HepG2 (cell line): ENCODE measurements around the gene SEMA3F. TPM values are rescaled to one million over a fixed set of nuclear protein-coding genes. Genes with fewer than 3 reads are reported as not detected.

ENCODE experiments used
- ATAC-seq: fragments of 200-7000 bp; cut with Tn5 transposase; 3 replicates; pipeline ENCODE4 v1.9.1; 2020; ENCODE audit warnings: mild to moderate bottlenecking, moderate library complexity
- BruUV-seq: library from RNA; stranded (reverse); fragments of 400-500 nt; replicated peaks from 2 replicates; lab custom pipeline; 2021; lab: Mats Ljungman, UMichigan
- CTCF ChIA-PET: fragments of 300-600 bp; formaldehyde crosslinking; extraction: SDS; loops from one replicate; lab custom pipeline; 2021; ENCODE audit warnings: low total read pairs, inconsistent platforms, low intra/inter-chr PET ratio; lab: Yijun Ruan, JAX
- POLR2A ChIA-PET: fragments of 350-600 bp; sonication (Branson Sonifier 250); formaldehyde crosslinking; loops from one replicate; lab custom pipeline; 2020; ENCODE audit warnings: antibody characterized with exemption, inconsistent platforms; lab: Yijun Ruan, JAX
- DNase-seq: peaks from one replicate; pipeline ENCODE4 v3.0.0-alpha.2; 2015; ENCODE audit warnings: low spot score
- FAIRE-seq: peaks from 3 replicates; lab custom pipeline; 2011; peaks lifted over from hg19 to GRCh38; lab: Jason Lieb, UNC
- H2AFZ ChIP-seq: one replicate; pipeline ENCODE4 v1.6.1; 2011; ENCODE audit warnings: low read length, inconsistent platforms
- H3K27ac ChIP-seq: fragments of 300-600 bp; 3 replicates; pipeline ENCODE4 v1.8.0; 2011; ENCODE audit warnings: mixed run types, mild to moderate bottlenecking, mixed read lengths, low read length, inconsistent platforms; ENCODE audit not compliant: insufficient read depth; ENCODE audit errors: extremely low read length
- H3K27me3 ChIP-seq, 2 experiments: fragments of 200-600 bp in 1 of 2; 2 replicates in 1 of 2; 3 replicates in 1 of 2; pipeline versions ENCODE4 v1.6.0 to v1.8.0; 2011; ENCODE audit warnings: low read length in 2 of 2, mild to moderate bottlenecking in 2 of 2, moderate library complexity in 2 of 2, inconsistent platforms in 1 of 2; ENCODE audit not compliant: insufficient read depth in 2 of 2, control insufficient read depth in 1 of 2
- H3K36me3 ChIP-seq, 2 experiments: fragments of 200-600 bp in 1 of 2; replicated peaks in 1 of 2; 2 replicates in 1 of 2; 3 replicates in 1 of 2; pipeline versions ENCODE4 v1.5.1 to v1.8.0; 2011; ENCODE audit warnings: low read length in 2 of 2, inconsistent platforms in 1 of 2; ENCODE audit not compliant: insufficient read depth in 2 of 2, control insufficient read depth in 1 of 2
- H3K4me1 ChIP-seq: 2 replicates; pipeline ENCODE4 v1.5.1; 2012; ENCODE audit warnings: low read length, inconsistent platforms; ENCODE audit not compliant: insufficient read depth
- H3K4me2 ChIP-seq: 2 replicates; pipeline ENCODE4 v1.6.0; 2011; ENCODE audit warnings: low read depth, low read length, inconsistent platforms
- H3K4me3 ChIP-seq, 3 experiments: fragments of 200-600 bp in 1 of 3; sonication (generic), shearing (Covaris generic) in 1 of 3; replicated peaks in 1 of 3; 2 replicates each; pipeline ENCODE4 v1.5.1; 2011 to 2016; ENCODE audit warnings: low read length in 3 of 3, inconsistent platforms in 2 of 3, low read depth in 2 of 3, mild to moderate bottlenecking in 2 of 3, control low read depth in 1 of 3, mixed read lengths in 1 of 3; ENCODE audit not compliant: insufficient read depth in 1 of 3
- H3K79me2 ChIP-seq: one replicate; pipeline ENCODE4 v1.6.1; 2011; ENCODE audit warnings: low read length, inconsistent platforms; ENCODE audit not compliant: insufficient read depth
- H3K9ac ChIP-seq: 2 replicates; pipeline ENCODE4 v1.6.0; 2011; ENCODE audit warnings: mild to moderate bottlenecking, low read depth, low read length, inconsistent platforms; ENCODE audit not compliant: insufficient read depth
- H3K9me3 ChIP-seq: 2 replicates; pipeline ENCODE4 v1.5.1; 2012; ENCODE audit warnings: mild to moderate bottlenecking, low read length
- H4K20me1 ChIP-seq: 2 replicates; pipeline ENCODE4 v1.6.0; 2011; ENCODE audit warnings: inconsistent platforms, mild to moderate bottlenecking, low read length, moderate library complexity; ENCODE audit not compliant: insufficient read depth
- AGO1 ChIP-seq: fragments of 200-400 bp; formaldehyde crosslinking; IDR thresholded peaks from 2 replicates; pipeline ENCODE4 v1.6.1; 2017; ENCODE audit warnings: mild to moderate bottlenecking, low read depth, low read length, moderate library complexity; ENCODE audit not compliant: poor library complexity, severe bottlenecking
- FOXA1 ChIP-seq, 2 experiments: fragments of 450-650 bp in 1 of 2; sonication (generic) in 1 of 2; formaldehyde crosslinking in 1 of 2; IDR thresholded peaks; 2 replicates each; pipeline versions ENCODE4 v1.4.0 to v1.6.1; 2016 to 2020; ENCODE audit warnings: missing genetic modification reagents in 1 of 2
- GABPB1 ChIP-seq: IDR thresholded peaks from 2 replicates; pipeline ENCODE4 v1.6.1; 2016; ENCODE audit warnings: mild to moderate bottlenecking, missing genetic modification reagents, moderate library complexity, missing compliant biosample characterization
- MZF1 ChIP-seq: sonication (generic); formaldehyde crosslinking; IDR thresholded peaks from 2 replicates; pipeline ENCODE4 v1.8.1; 2023; ENCODE audit warnings: mild to moderate bottlenecking, missing genetic modification reagents, borderline replicate concordance
- ZNF350 ChIP-seq: sonication (generic); formaldehyde crosslinking; IDR thresholded peaks from 2 replicates; pipeline ENCODE4 v1.4.0; 2020; ENCODE audit warnings: mild to moderate bottlenecking, low read depth, missing genetic modification reagents, borderline replicate concordance
- ZNF367 ChIP-seq: sonication (generic); formaldehyde crosslinking; IDR thresholded peaks from 2 replicates; pipeline ENCODE4 v1.4.0; 2020; ENCODE audit warnings: missing genetic modification reagents, borderline replicate concordance
- ZNF552 ChIP-seq: sonication (generic); formaldehyde crosslinking; IDR thresholded peaks from 2 replicates; pipeline ENCODE4 v1.9.0; 2022; ENCODE audit warnings: missing genetic modification reagents, mild to moderate bottlenecking, borderline replicate concordance
- ZNF75D ChIP-seq: sonication (generic); formaldehyde crosslinking; IDR thresholded peaks from 2 replicates; pipeline ENCODE4 v1.8.1; 2023; ENCODE audit warnings: missing genetic modification reagents, mild to moderate bottlenecking, borderline replicate concordance
- WGBS: methylation state at CpG from one replicate; pipeline ENCODE4 v1.1.6; 2017; ENCODE audit warnings: low lambda C conversion rate; 5-methylcytosine and 5-hydroxymethylcytosine counted together
- in situ Hi-C: cut with HindIII; loops from 2 replicates; pipeline ENCODE4 v1.10.0; 2017; ENCODE audit warnings: low pct_unique_long_range_greater_than_20kb; ENCODE audit not compliant: extremely low pct_ligation_motif_present
- intact Hi-C: fragments of 100-400 bp; cut with micrococcal nuclease; formaldehyde crosslinking; loops from one replicate; pipeline ENCODE4 v1.10.0; 2022; ENCODE audit not compliant: unreplicated experiment
- polyA plus RNA-seq, 8 experiments: library from polyadenylated mRNA; depleted of rRNA in 3 of 8; stranded (reverse) in 7 of 8; unstranded in 1 of 8; fragments of >200 nt; fragmentation: Illumina TruSeq in 4 of 8; extraction: Trizol in 4 of 8; gene quantifications; 2 replicates each; pipeline versions ENCODE4 v1.2.1 to v1.2.3, GENCODE V29; 2011 to 2016; ENCODE audit warnings: low read depth in 4 of 8, missing spikeins in 1 of 8, mixed read lengths in 1 of 8; ENCODE audit not compliant: insufficient read depth in 1 of 8
- total RNA-seq, 5 experiments: library from RNA; depleted of rRNA; stranded (reverse); fragments of >200 nt; fragmentation: Illumina TruSeq; extraction: Trizol; gene quantifications; 2 replicates each; pipeline ENCODE4 v1.2.3, GENCODE V29; 2016; ENCODE audit warnings: low read depth in 1 of 5
- TF ChIP-seq, protein P1 (sequence below): sonication (generic); formaldehyde crosslinking; IDR thresholded peaks from 2 replicates; pipeline ENCODE4 v1.4.0; 2020; ENCODE audit warnings: missing genetic modification reagents, borderline replicate concordance
- TF ChIP-seq, protein P2 (sequence below): sonication (generic); formaldehyde crosslinking; conservative IDR thresholded peaks from 2 replicates; pipeline ENCODE4 v1.4.0; 2020; ENCODE audit warnings: missing genetic modification reagents

Gene SEMA3F
- total and polyA plus RNA-seq, 2 of the 13 experiments (the other 11 are each of a cell fraction or from before 2014, with no cell fraction given): 7.6 to 17.2 TPM

DNA sequence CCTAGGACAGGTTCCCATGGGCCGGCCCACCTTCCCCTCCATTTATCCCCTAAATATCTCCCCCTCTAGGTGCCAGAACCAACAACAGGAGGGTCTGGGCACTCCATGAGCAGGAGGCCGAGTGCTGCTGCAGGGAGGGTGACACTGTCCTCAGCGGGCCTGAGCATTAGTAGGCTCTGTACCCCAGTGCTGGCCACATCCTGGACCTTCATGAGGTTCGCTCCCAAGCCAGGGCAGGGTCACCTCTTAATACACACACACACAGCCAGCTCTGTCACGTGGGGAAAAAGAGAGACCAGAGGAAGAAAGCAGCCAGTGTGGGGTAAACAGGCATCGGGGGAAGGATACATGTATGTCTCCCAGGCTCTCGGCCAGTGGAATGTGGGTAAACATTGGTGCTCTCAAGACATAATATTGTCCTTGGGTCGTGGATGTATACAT is 27.9 kb upstream of the SEMA3F start:
- peak; percentile 12 for ATAC-seq
- in situ Hi-C loops: no loop called here
- intact Hi-C loops: no loop called here
- TF ChIP-seq AGO1: no peak
- TF ChIP-seq FOXA1 (IDR thresholded peaks at IDR 0.05): no peak
- 0 out of 2 replicates have a peak, but pooled peaks have one; percentile 4 for TF ChIP-seq FOXA1 (CRISPR knock-in tag; IDR thresholded peaks at IDR 0.05)
- FAIRE-seq: no peak
- Histone ChIP-seq H3K27me3 (peaks cover 1 to 11% of the 10 kb centered on the region in 2 experiments; a peak in 3 of 5 replicates), H3K27ac (no peak overlapping the region), H3K9me3 (no peaks in the 10 kb centered on the region), H3K4me3 (no peak overlapping the region), H3K79me2 (no peaks in the 10 kb centered on the region), H4K20me1 (no peaks in the 10 kb centered on the region), H2AFZ (no peak overlapping the region), H3K4me2 (peak overlapping the region; percentile 10; the same call in 1 of the 2 replicates), H3K36me3 (no peaks in the 10 kb centered on the region), H3K4me1 (peaks cover 27% of the 10 kb centered on the region), H3K9ac (no peak overlapping the region)
- WGBS: 10% methylated on average over 8 of the region's 8 CpGs
- ChIA-PET POLR2A (interaction anchor here (0.9 to 1.3 kb wide), 2 partner anchors 10 to 23 kb away, joined by 3 read pairs; no protein-coding TSS in a partner anchor), CTCF (no interaction called here)
- no peak for DNase-seq
- no TSS peak for BruUV-seq

DNA sequence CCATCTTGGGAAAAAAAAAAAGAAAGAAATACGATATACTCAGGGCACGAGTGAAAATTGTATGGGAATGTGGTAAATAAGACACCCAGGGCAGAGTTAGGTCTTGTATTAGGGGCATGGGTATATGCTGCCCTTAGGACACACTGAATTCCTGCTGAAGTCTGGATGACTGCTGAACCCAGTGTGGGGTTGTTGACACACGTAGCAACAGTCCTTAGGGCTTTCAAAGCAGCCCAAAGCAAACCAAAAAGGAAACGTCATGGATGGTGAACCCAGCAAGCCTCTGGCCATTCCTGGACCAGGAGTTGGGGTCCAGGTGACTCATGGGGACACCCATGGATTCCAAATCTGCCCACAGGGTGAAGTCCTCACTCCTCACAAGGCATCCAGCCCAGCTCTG is 27.1 kb upstream of the SEMA3F start:
- WGBS: 0% methylated on average over 3 of the region's 4 CpGs
- BruUV-seq: no TSS peak
- Histone ChIP-seq H3K36me3 (no peaks in the 10 kb centered on the region), H3K4me1 (peaks cover 27% of the 10 kb centered on the region), H3K4me2 (no peak overlapping the region), H2AFZ (no peak overlapping the region), H3K4me3 (no peak overlapping the region), H3K27ac (no peak overlapping the region), H4K20me1 (no peaks in the 10 kb centered on the region), H3K9ac (no peak overlapping the region), H3K27me3 (peaks cover 1 to 11% of the 10 kb centered on the region in 2 experiments; a peak in 3 of 5 replicates), H3K9me3 (no peaks in the 10 kb centered on the region), H3K79me2 (no peaks in the 10 kb centered on the region)
- ChIA-PET POLR2A (interaction anchor here (1.3 kb wide), 1 partner anchor 10 kb away, joined by 3 read pairs; no protein-coding TSS in a partner anchor), CTCF (no interaction called here)
- DNase-seq (no peak), FAIRE-seq (no peak), ATAC-seq (no peak)
- in situ Hi-C loops (no loop called here), intact Hi-C loops (no loop called here)
- TF ChIP-seq, protein P1, sequence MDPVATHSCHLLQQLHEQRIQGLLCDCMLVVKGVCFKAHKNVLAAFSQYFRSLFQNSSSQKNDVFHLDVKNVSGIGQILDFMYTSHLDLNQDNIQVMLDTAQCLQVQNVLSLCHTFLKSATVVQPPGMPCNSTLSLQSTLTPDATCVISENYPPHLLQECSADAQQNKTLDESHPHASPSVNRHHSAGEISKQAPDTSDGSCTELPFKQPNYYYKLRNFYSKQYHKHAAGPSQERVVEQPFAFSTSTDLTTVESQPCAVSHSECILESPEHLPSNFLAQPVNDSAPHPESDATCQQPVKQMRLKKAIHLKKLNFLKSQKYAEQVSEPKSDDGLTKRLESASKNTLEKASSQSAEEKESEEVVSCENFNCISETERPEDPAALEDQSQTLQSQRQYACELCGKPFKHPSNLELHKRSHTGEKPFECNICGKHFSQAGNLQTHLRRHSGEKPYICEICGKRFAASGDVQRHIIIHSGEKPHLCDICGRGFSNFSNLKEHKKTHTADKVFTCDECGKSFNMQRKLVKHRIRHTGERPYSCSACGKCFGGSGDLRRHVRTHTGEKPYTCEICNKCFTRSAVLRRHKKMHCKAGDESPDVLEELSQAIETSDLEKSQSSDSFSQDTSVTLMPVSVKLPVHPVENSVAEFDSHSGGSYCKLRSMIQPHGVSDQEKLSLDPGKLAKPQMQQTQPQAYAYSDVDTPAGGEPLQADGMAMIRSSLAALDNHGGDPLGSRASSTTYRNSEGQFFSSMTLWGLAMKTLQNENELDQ (CRISPR knock-in tag): no peak
- no peak for TF ChIP-seq GABPB1 (CRISPR knock-in tag)
- no peak for TF ChIP-seq ZNF75D (CRISPR knock-in tag)
- TF ChIP-seq ZNF367 (CRISPR knock-in tag): no peak
- TF ChIP-seq, protein P2, sequence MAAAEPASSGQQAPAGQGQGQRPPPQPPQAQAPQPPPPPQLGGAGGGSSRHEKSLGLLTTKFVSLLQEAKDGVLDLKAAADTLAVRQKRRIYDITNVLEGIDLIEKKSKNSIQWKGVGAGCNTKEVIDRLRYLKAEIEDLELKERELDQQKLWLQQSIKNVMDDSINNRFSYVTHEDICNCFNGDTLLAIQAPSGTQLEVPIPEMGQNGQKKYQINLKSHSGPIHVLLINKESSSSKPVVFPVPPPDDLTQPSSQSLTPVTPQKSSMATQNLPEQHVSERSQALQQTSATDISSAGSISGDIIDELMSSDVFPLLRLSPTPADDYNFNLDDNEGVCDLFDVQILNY (CRISPR knock-in tag): no peak
- no peak for TF ChIP-seq MZF1
- TF ChIP-seq ZNF350 (CRISPR knock-in tag): no peak
- no peak for TF ChIP-seq ZNF552 (CRISPR knock-in tag)
